Stimulated activated CD8-positive, alpha-beta memory T cell treated with anti-CD3 and anti-CD28 coated beads, Interleukin-15, amount 100 ng/mL, for 4 hours (primary cell): Measurements from ENCODE around the gene MAPKAP1.
"Not testable (repeated sequence)": the region's sequence is repeated elsewhere in the genome, so short reads cannot be mapped to it uniquely, and the experiment has no call there.

Experiments used
- DNase-seq, 2 donors: peaks; one replicate each; pipeline ENCODE4 v3.0.0-alpha.2; 2020; ENCODE audit warnings: low read depth in 2 of 2

MAPKAP1 gene

GRCh38 chr9:125732562-125732961 lies 25.6 kb upstream of the MAPKAP1 start:
- no peak for DNase-seq

GRCh38 chr9:125730168-125730567 lies 23.2 kb upstream of the MAPKAP1 start:
- no peak for DNase-seq

DNA sequence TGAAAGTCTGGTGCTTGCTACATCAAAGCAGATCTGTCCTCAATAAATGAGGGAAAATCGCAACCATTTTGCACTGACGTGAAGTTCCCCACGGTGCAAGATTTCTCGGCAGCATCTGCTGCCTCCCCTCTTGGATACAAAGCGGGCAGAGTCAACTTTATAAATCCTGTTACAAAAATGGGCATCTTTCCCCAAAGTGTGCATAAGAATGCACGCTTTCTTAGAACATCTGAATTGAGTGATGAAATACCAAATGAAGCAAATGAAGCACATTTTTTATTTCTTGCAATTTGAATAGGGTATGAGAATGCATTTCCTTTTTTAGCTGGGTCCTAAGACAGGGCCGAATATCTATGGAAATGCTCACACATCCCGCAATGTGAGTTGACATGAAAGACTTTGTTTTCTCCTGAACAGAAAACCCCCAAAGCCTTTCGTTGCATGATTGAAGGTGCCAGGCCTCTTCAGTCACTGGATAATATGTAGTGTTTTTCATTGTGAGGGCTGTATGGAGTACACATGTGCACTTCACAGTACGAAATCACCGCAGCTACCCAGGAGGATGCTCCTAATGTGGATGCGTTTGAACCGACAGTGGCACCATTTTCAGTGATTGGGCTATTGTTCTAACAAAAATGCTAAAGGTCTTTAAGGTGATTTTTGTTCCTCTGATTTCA lies 19.6 kb upstream of the MAPKAP1 start:
- no peak for DNase-seq

DNA sequence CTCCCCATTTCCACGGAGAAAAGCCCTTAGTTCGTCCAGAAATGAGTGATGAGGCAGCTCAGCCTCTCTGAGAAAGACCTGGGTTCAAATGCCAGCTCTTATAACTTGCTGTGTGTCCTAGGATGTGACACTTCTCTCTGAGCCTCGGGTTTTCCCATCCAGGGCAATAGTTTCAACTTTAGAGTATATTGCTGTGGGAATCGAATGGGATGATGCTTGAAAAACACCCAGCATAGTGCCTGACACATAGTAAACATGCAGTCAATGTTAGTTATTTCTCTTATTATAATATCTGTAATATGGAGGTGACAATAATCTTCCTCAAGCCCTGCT lies 430 bp upstream of the MAPKAP1 start:
- DNase-seq, result no peak

DNA sequence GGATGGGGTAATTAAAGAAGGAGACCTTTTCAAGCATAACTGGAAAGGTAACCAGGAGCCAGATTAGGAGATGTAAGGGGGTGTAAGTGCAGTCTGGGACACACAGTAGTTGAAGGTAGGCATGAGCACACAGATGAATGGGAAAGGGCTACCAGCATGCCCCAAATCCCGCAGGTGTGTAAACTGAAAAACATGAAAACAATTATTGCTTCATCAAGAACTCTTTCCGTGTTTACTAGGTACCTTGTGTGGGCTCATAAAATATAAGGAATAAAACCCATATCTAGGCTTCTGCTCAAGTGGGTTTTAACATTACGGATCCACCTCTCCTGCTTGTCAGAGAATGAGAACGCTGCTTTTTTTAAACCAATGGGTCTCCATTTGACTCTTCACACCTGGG lies 1.1 kb downstream of the MAPKAP1 start:
- no peak for DNase-seq

- DNase-seq, result no peak
Measured at GRCh38 chr9:125703662-125704061, 3.3 kb downstream of the MAPKAP1 start.

DNA sequence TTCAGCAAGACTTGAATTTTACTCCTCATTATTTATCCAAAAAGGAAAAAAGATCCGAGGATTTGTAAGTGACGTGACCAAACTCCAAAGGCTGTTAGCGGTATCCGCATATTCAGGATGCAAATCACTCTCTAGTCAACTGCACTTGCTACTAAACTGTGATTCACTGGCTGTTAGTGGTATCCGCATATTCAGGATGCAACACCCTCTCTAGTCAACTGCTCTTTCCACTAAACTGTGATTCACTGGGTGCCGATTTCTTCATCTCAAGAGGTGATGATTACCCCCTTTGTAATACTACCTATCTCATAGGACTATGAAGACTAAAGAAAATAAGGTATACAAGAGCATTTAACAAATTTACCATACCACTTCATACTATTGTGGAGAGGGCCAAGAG lies 5.7 kb downstream of the MAPKAP1 start:
- no peak for DNase-seq

DNA sequence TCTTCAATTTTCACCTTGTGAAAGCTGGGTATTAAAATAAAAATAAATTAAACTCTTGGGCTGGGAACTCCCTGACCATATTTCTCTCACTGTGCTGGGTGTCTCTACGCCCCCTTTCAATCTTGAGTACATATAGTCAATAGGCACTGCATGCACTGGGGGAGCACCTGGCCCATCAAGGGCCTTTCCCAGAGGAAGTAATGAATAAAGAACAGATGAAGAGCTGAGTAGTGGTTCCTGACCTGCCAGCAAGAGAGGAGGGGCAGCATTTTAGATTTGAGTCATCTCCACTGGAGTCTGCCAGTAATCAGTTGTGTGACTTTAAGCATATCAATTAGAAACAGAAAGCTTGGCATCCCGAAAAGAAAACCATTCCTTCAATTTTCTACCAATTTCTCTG lies 6.2 kb downstream of the MAPKAP1 start:
- no peak for DNase-seq

DNA sequence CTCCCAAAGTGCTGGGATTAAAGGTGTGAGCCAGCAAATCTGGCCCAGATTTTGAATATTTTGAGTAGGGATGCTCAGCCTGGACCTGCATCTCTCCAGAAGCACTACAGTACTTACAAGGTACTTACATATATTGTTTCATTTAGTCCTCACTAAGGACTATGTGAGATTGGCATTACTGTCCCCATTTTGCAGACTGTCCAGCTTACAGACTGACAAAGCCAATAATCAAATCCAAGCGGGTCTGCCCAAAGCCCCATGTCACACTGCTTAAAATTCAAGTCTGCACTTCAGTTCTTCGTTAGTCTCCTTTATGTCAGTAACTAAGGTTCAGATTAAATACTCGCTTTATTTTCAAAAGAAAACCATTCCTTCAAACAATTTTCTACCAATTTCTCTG lies 7.1 kb downstream of the MAPKAP1 start:
- DNase-seq, result no peak

GRCh38 chr9:125696106-125696647 lies 10.8 kb downstream of the MAPKAP1 start:
- no peak for DNase-seq

DNA sequence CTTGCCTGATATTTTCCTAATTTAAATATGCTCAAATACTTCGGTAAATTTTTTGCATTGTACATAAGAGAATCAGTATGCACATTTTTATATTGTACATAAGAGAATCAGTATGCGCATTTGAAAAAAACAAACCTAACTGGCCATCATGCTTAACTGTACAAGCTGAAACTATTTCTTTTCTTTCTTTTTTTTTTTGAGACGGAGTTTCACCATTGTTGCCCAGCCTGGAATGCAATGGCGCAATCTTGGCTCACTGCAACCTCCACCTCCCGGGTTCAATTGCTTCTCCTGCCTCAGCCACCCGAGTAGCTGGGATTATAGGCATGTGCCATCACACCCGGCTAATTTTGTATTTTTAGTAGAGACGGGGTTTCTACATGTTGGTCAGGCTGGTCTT lies 11.5 kb downstream of the MAPKAP1 start:
- DNase-seq, result not testable (repeated sequence)

- DNase-seq, result no peak
Measured at GRCh38 chr9:125694478-125694877, 12.5 kb downstream of the MAPKAP1 start.

DNA sequence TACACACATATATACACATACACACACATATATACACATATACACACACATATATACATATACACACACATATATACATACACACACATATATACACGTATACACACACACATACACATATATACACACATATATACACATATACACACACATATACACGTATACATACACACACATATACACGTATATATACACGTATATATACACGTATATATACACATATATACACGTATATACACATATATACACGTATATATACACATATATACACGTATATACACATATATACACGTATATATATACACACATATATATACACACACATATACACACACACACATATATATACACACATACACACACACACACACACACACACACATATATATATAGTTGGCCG lies 13.5 kb downstream of the MAPKAP1 start:
- not testable (repeated sequence) for DNase-seq

GRCh38 chr9:125691869-125692268 lies 15.1 kb downstream of the MAPKAP1 start:
- DNase-seq, result no peak

DNA sequence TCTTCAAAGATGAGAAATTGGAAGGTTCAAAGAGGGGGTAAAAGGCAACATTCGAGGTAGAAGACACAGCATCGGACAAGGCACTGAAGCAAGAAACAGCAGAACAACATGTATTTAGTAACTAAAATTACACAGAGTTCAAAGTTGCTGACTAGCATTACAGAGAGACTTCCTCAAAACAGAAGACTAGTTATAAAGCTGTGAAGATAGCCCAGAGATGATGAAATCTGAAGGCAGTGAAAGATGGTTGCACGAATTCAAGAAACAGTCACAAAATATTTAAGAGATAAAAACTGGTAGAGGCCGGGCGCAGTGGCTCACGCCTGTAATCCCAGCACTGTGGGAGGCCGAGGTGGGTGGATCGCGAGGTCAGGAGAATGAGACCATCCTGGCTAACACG lies 16.3 kb downstream of the MAPKAP1 start:
- DNase-seq, result no peak

- DNase-seq, result no peak
Measured at GRCh38 chr9:125687163-125687863, 19.7 kb downstream of the MAPKAP1 start.

- DNase-seq, result no peak
Measured at GRCh38 chr9:125685167-125685566, 21.8 kb downstream of the MAPKAP1 start.

DNA sequence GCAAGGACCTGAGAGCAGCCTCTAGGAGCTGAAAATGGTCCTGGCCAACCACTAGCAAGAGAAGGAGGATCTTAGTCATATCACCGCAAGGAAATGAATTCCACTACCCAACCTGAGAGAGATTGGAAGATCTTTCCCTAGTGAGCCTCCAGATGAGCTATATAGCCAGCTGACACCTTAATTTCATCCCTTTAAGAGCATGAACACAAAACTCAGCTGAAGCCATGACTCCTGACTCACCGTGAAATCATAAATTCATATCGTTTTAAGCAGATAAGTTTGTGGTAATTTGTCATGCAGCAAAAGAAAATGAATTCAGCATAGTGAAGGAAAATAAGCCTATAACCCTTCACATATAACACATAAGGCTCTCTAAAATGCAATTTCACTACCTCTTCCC lies 23.5 kb downstream of the MAPKAP1 start:
- DNase-seq, result no peak

DNA sequence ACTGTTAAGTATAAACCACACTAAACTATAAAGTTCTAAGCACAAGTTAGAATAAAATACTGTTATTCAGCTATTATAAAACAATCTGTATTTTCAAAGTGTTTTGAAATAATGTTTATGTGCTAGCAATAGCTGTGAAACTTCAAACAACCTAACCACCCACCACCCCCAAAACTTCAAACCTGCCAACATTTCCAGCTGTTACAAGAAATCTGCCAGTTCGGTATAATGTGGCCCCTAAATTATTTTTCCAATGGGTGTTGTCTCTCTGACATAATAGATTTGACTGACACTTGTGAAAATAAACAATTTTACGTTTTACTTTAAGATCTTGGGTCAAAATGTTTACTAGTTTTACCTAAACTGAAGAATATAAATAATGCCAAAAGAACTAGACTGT lies 24.7 kb downstream of the MAPKAP1 start:
- DNase-seq, result no peak

GRCh38 chr9:125681657-125682056 lies 25.4 kb downstream of the MAPKAP1 start:
- DNase-seq, result no peak

DNA sequence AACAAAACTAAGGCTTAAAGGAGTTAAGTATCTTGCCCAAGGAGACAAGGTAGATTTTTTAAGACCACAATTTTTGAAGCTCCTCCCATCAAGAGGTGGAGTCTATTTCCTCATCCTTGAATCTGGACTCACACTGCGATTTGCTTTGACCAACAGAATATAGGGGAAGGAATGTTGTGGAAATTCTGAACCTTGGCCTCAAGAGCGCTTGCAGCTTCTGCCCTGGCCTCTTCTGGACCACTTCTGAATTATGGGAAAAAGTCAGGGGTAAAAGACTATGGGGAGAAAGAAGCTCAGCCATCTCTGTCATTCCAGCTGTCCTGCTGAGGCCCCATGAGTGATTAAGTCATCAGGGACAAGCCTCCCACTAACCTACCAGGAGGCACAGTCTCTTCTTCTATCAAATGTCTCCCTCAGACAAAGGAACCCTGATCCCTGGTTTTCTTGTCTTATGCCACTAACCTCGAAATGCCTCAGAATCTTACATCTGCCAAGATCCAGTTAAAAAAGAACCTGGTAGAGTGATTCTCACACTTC lies 25.9 kb downstream of the MAPKAP1 start:
- no peak for DNase-seq

- DNase-seq, result no peak
Measured at GRCh38 chr9:125680445-125680844, 26.6 kb downstream of the MAPKAP1 start.

DNA sequence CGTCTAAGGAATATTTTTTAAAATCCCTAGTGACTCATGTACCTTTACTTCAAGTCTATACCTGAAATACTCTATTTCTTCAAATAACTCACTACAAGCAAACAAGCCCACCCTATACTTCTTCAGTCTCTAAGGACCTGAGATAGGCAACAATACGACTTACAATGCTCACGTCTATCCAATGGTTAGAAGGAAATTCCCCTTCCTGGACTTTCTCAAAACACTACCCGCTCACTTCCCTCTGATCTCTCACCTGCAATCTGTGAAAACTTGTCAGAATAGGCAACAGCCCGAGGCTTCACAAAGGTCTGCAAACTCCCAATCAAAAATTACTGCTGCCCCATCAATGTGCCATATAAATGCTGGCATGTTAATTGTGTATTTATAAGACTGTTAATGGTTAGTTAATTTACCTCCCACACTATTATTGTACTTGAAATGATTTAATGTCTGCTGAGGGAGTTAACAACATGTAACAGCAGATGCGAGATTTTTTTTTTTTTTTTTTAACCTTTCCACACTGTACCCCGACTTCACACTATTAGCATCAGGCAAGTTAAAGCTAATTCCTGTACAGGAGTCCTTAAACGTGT lies 27.3 kb downstream of the MAPKAP1 start:
- DNase-seq, result no peak
